Ovary (tissue), 3 donors: ENCODE data around the gene SLC6A12.

ENCODE experiments used
- CTCF ChIP-seq, 3 donors: fragments of 450-650 bp in 2 of 3; fragments of 200-600 bp in 1 of 3; IDR thresholded peaks; one replicate each; pipeline versions ENCODE4 v1.5.1 to v1.8.0; 2016 to 2022; ENCODE audit warnings: antibody characterized with exemption in 3 of 3, mild to moderate bottlenecking in 1 of 3
- EP300 ChIP-seq: sonication (generic); formaldehyde crosslinking; IDR thresholded peaks from one replicate; pipeline ENCODE4 v1.6.1; 2017; ENCODE audit warnings: antibody characterized with exemption
- POLR2A ChIP-seq: fragments of 450-650 bp; IDR thresholded peaks from one replicate; pipeline ENCODE4 v1.6.1; 2017; ENCODE audit warnings: antibody characterized with exemption, mild to moderate bottlenecking, moderate library complexity
- donor health status: DM: no; HTN: no; CAD: no.

GRCh38 chr12:237026-237815 lies 23.3 kb upstream of the SLC6A12 start:
- no peak for TF ChIP-seq CTCF (IDR thresholded peaks at IDR 0.05)
- no peak for TF ChIP-seq EP300
- TF ChIP-seq POLR2A, result no peak
